GM19023 (cell line): Measurements from ENCODE around the gene AFP.

Experiments used
- ATAC-seq: cut with Tn5 transposase; IDR thresholded peaks from one replicate; pipeline ENCODE4 v1.9.1; 2021; ENCODE audit warnings: mild to moderate bottlenecking, moderate library complexity; ENCODE audit not compliant: unreplicated experiment

Gene AFP

DNA sequence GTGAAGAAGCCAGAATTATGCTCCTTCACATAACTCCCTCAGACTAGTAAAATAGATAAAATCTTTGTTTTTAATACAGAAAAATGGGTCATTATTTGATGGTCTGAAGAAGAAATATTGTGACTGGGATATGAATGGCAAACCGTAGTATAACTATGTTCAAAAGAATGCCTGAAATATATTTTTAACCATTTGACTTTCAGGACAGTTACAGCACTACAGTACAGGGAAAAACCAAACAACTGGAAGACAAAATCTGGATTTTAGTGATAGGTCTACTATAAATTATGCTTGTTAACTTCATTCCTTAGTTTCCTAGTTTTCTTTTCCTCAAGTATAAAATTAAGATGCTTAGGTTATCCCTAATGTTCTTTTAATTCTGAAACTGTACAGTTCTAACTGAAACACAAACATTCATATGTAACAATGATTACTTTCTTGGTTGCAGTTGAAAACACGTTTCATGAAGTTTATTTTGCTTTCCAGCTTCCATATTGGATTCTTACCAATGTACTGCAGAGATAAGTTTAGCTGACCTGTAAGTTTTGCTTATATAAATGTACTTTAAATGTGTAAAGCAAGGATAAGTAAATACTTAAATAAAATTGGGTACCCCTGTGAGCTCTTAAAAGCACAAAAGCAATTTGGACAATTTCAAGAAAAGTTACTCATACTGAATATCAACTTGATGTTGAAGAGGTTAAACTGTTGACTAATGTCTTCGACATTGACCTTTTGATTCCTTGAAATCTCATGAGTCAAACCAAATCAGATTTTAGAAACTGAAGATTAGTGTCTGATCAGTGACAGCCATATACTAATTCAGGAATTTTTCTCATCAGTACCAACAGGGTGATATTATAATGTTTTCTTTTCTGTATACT is 895 bp downstream of the AFP start:
- ATAC-seq, result no peak

DNA sequence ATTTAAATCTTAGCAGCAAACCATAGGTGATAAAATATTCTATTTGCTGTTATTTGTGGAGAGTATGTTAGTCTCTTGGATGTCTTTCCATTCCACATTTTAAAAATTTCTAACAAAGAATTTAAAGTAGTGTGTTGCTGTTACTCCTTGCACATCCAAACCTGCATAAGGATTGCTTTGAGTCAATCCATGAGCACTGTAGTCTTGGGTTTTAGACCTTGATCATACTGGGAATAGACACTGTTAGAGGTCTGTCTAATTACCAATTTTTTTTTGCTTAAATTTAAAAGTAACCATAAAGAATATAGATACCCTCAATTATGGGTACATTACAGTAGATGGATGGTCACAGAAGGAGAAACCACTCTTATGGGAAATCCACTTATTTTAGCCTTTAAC is 1.5 kb downstream of the AFP start:
- ATAC-seq, result no peak

DNA sequence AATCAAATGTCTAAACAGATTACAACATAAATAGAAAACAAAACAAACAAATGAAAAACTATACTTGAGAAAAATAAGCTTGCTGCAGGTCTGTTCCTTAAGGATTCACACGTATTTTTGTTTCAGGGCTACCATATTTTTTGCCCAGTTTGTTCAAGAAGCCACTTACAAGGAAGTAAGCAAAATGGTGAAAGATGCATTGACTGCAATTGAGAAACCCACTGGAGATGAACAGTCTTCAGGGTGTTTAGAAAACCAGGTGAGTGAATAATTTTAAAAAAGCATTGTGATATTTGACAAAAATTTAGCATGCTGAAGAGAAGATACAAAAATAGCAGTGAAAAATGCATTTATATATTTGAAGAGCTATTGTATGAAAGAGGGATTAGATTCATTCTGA is 2.0 kb downstream of the AFP start:
- ATAC-seq, result no peak

DNA sequence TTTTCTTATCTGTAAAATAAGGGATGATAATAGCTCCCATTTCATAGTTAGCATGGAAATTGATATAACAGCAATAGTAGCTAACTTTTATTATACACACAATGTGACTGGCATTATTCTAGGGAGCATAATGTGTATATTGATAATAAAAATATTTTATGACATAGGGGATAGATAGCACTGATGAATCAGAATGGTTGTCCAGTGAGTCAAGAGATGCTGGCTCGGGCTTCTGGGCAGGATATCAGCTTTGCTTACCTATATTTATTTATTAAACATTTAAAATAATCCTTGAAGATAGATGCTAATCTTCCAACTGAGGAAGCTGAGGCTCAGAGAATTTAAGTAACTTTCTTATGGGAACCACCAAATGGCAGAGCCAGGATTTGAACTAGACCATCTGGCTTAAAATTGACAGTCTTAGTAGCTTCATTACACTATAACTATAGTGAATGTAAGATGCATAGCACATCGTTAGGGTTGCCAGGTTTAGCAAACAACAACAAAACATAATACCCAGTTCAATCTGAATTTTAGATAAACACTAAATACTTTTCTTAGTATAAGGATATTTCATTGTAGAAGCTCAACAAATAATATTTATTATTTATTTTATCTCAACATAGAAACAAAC is 2.7 kb downstream of the AFP start:
- ATAC-seq, result no peak

DNA sequence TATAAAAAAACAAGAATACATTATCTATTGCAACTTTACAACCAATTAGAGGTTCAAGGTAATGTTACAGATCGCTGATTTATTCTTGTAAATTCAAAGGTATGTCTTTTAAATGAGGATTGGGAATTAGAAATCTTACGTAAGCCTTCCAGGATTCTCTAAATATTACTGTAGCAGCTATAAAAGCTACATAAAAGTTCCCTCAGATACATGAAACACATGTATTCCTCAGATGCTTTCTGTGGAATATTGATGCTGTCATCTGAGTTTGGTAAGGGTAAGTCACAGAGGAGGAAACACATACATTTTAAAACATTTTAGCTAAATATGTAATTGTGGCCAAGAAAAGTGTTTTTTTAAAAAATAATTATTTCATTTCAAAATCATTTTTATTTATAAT is 3.4 kb downstream of the AFP start:
- no peak for ATAC-seq

DNA sequence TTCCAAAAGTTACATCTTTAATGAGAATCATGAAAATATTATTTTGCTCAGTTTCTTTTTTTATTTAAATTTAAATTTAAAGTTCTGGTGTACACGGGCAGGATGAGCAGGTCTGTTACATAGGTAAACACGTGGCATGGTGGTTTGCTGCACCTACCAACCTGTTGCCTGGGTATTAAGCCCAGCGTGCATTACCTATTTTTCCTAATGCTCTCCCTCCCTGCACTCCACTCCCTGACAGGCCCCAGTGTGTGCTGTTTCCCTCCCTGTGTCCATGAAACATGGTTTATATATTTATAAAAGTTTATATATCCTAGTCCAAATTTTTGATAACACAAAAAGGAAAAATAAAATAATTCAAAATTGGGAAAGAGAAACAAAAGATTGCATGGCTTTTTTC is 4.0 kb downstream of the AFP start:
- ATAC-seq, result no peak

DNA sequence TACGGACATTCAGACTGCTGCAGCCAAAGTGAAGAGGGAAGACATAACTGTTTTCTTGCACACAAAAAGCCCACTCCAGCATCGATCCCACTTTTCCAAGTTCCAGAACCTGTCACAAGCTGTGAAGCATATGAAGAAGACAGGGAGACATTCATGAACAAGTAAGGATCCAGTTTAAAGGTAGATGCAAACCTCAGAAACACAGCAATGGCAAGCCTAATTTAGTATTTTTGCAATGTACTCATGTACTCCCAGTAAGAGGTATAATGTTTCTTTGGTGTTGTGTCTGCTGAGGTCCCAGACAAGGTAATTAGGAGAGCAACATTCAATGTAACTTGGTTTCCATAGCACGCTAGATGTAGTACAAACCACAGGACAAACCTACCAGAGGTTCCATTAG is 4.6 kb downstream of the AFP start:
- ATAC-seq, result no peak

DNA sequence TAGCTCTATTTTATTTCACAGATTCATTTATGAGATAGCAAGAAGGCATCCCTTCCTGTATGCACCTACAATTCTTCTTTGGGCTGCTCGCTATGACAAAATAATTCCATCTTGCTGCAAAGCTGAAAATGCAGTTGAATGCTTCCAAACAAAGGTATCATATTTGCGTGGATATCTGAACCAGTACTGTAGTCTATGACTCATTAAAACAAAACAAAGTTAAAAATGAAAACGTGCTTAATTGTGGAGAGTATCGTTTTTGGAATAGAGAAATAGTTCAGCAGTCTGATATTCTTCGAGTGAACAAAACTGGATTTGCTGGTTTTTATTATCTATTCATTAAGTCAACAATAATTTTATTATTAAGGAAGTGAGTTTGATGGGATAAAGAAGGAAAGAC is 6.3 kb downstream of the AFP start:
- ATAC-seq, result no peak

DNA sequence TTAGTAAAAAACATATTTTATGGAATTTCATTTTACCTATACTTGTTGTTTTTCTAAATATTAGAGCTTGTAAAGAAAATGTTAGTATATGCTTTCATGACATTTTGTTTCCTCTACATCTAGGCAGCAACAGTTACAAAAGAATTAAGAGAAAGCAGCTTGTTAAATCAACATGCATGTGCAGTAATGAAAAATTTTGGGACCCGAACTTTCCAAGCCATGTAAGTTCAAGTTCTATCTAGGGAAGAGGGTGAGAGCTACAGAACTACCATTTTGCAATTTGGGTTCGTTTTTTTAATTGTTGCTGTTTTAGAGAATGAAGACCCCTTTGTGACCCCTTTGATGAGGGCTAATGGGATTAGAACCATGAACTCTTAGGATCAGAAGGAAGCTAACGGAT is 7.2 kb downstream of the AFP start:
- ATAC-seq, result no peak

DNA sequence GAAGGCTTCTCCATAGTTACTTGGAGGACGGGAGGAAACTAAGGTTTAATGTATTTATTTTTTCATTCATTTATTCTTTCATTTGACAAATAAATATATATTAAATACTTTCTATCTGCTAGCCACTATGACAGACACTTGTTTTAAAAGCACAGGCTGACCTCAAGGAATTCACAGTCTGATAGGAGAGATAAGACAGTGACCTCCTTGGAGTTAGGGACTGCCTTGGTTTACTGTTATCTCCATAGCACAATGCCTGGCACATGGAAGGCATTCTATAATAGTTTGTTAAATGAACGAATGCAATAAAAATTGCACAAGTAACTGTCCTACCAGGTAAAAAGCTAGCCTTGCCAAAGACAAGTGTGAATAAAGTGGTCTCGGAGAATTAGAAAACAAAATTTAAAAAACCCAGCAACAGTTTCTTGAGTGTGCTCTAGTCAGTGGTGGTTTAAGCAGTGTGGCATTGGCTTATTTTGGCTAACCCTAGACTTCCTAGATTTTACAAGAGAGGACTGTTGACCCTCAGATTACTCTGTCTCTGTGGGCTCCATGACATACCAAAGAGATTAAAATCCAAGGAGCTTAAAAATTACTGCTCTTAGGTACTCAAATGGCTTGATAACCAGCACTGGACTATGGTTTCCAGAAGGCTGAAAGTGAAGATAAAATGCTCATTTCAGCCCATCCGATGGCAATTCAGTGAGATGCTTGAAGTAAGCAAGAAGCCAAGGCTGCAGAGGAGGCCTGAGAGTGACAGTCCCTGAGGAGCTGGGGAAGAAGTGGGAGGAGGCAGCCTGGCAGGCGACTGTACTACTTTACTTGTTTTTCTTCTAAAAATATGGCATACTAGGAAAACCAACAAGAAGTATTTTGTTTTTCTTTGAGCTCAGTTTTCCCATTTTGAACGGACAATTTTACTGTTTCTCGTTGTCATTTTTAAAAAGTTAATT is 9.6 kb downstream of the AFP start:
- no peak for ATAC-seq

DNA sequence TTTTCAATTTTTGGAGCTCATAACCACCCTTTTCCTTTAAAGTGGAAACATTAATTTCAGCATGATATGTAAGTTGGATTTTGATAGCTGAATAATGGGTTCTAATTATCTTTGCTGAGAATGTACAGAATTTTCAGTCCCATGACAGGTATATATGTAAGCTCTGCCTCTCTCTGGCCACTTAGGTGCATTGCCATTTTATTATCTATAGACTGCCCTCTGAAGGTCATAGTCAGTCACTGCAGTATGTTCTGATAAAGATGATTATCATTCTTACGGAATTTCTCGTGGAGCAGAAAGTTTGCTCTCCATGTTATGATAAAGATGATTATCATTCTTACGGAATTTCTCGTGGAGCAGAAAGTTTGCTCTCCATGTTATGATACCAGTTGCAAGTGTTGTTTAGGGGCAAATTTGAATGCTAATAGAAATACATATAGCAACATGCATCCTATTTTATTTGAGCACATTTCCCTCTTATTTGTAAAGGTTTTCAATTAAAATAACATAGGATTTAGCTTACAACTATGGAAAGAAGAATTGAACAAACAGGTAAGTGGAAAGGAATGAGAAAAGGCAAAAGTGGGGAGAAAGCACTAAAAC is 10.4 kb downstream of the AFP start:
- peak; percentile 96 for ATAC-seq

DNA sequence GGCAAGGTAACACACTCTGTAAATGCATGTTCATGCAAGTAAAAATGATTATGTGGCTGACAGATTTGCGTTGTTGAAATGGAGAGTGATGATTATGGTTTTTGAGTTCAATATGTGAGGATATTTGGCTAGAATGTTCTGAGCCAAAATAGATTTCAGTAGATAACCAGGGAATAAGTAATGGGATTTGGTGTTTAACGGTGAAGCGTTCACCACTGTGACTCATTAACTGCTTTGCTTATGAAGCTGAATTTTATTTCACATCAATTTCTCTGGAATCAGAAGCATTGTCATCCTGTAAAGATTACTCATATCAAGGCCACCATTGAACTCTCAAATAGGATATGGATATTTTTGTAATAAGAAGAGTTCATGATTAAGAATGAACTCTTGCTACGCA is 11.7 kb downstream of the AFP start:
- ATAC-seq, result no peak

DNA sequence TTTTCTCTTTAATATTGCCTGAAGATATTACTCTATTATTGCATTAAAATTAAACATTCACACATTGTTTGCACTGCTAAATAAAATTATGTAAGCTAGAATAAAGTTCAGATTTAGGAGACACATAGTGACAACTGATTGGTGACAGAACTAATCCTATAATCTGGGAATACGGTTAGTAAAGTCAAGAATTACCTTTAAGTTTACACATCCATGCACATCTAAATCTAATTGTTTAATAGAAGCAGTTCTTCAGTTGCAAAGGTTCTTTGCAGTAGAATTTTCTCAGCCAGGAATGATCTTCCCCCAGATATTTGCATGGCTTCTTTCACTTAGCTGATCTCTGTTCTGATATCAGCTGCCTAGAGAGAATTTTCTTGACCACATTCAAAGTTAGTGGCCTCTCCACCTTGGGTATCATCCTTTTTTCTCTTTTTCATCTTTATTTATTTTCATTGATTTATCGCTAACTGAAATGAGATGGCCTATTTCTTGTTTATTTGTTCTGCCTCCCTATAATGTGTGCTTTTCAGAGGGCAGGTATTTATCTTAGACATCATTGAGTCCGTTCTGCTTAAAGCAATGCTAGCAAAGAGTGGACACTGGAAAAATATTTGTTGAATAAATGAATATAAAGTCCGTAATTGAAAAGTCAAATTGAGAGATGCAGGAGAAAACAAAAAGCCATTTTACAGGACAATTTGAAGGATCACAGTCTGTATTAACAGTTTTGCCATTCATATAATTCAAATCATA is 12.6 kb downstream of the AFP start:
- ATAC-seq, result no peak

DNA sequence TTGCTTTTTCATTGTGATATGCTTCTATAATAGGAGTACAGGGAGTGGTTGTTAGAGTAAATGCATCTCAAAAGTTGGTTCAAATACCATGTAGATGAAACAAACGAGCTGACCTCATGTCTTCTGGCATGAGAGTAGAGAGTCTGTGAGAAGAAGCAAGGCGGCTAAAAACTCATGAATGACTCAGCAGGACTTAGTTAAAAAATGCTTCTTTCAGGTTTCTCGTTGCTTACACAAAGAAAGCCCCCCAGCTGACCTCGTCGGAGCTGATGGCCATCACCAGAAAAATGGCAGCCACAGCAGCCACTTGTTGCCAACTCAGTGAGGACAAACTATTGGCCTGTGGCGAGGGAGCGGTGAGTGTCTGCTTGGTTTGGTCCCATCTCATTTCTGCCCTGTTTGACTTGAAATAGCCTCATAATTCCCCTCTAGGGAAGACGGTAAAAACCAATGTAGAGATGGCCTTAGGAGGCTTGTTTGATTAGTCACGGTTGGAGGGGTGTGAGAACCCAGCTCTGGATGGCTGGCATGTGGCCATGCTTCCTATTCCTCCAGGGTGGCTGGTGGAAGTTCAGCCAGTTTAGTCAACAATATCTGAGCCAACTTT is 14.5 kb downstream of the AFP start:
- no peak for ATAC-seq

DNA sequence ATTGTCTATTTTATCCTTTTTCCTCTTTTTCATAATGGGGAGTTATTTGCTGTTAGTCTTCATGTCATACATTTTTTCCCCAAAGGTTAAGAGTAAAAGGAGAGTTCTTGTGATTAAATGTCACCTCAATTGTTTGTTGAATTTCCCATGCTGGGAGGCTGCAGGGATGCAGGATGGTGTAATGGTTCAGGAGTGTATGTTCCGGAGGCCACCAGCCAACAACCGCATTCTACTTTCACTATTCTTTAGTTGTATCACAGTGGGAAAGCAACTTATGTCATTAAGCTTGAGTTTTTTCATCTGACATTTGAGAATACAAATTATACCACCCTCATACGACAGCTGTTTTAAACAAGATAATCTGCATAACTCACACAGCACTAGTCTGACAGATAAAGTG is 15.4 kb downstream of the AFP start:
- no peak for ATAC-seq

DNA sequence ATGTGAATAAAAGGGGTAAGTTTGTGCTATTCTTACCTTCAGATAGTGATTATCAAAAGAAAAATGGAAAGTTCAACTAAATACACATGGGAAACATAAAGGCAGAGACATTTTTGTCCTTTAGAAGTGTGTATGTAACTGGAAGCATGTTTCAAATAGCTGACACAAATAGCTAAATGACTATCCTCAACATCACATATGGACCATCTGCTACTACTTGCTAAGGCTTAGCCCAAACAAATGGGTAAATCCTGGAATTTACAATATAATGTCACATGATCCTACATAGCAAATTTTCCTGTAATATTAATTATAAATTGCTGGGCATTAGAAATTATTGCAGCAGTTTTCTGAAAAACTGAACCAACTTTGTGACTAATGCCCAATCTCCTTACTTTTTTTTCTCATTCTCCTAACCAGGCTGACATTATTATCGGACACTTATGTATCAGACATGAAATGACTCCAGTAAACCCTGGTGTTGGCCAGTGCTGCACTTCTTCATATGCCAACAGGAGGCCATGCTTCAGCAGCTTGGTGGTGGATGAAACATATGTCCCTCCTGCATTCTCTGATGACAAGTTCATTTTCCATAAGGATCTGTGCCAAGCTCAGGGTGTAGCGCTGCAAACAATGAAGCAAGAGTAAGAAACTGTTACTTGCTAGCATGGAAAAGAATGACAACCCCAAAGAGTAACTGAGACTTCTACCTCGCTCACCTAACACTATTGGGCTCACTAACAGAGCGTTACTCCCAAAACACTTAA is 16.1 kb downstream of the AFP start:
- no peak for ATAC-seq

DNA sequence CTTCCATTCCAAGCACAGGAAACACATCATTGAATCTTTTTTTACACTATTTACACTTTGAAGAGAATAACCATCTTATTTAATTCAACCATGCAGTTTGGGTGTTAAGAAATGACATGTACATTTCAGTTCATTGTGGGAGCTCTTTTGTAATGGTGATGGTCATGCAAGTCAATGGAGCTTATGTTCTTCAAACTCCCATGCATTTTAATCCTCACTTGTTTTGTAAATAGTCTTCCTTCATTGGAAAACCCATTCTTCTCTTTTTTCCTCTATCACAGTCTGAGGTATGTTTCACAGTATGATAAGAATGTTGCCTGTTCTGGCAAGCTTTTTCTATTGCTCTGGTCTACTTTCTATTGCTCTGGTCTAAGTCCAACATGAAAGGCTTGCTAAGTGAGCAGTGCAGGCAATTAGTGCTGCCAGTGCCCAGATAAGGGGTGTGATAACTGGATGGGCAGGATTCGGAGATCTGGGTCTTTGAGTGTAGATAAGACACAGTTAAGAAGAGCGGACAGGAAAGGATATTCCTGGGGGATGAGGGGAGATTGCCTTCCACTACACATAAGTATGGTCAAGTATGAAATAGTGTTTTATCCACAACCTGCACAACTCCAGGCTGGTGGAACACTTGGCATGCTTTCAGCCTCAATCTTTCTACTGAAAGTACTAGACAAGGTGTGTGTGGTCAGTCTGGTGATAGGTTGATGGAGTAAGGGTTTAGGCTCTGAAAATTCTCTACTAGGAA is 17.1 kb downstream of the AFP start:
- no peak for ATAC-seq

DNA sequence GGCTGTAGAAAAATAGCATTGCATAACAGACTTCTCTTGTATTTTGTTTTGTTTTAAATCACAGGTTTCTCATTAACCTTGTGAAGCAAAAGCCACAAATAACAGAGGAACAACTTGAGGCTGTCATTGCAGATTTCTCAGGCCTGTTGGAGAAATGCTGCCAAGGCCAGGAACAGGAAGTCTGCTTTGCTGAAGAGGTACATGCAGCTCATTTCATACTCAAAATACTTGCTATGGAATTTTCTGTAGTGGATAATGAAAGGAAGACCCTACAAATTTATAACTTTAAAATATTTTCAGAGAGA is 17.6 kb downstream of the AFP start:
- no peak for ATAC-seq

DNA sequence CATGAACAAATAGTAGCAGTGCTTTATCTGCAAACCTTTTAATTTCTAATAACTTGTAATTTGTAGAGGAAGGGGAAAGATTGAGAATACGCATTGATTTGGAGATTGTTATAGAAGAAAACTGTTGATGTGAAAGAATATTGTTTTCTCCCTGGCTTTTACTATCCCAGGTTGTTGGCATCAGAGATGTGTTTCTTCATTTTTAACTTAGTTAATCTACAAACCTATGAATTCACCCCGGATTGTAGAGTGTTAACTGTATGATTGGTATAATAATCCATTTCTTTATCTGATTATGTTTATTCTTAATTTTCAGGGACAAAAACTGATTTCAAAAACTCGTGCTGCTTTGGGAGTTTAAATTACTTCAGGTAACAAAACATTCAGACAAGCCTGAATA is 18.9 kb downstream of the AFP start:
- ATAC-seq, result no peak
